ENCODE data around the gene SLC18A2. TPM values are rescaled to one million over a fixed set of nuclear protein-coding genes. Genes with fewer than 3 reads are reported as not detected.

Gene SLC18A2
- total RNA-seq, 1 donor from 2014 or later = 0.88 TPM

- Histone ChIP-seq H3K79me2 (ENCODE audit: low read depth) (no peaks in the 10 kb centered on the region), H3K9ac (no peak overlapping the region), H3K9me3 (ENCODE audit: low read depth) (no peaks in the 10 kb centered on the region), H3K27me3 (no peaks in the 10 kb centered on the region), H3F3A (ENCODE audit: low read depth) (peaks cover 4% of the 10 kb centered on the region), H4K20me1 (ENCODE audit: low read depth) (no peaks in the 10 kb centered on the region), H3K4me1 (peaks cover 19% of the 10 kb centered on the region), H3K36me3 (no peaks in the 10 kb centered on the region), H3K27ac (no peak overlapping the region), H3K4me3 (no peak overlapping the region), H3K4me2 (no peak overlapping the region), H2AFZ (replicated peaks) (no peak overlapping the region)
- TF ChIP-seq EZH2 (IDR thresholded peaks at IDR 0.05) (no peak), EZH2phosphoT487 (IDR thresholded peaks at IDR 0.05) (no peak), CTCF (IDR thresholded peaks at IDR 0.05) (no peak)
- no peak for DNase-seq (ENCODE audit: low spot score)
- no peaks in the 10 kb centered on the region for H3K9me3 Mint-ChIP-seq
- H3K36me3 Mint-ChIP-seq = no peaks in the 10 kb centered on the region
- H3K27me3 Mint-ChIP-seq (ENCODE audit: insufficient read depth, low read depth) = peaks cover 5% of the 10 kb centered on the region
- no peak overlapping the region for H3K27ac Mint-ChIP-seq
- H3K4me1 Mint-ChIP-seq = peaks cover 37% of the 10 kb centered on the region
- no peak overlapping the region for H3K4me3 Mint-ChIP-seq
These were observed 20.6 kb downstream of the SLC18A2 start for GRCh38 chr10:117261501-117261900.

DNA sequence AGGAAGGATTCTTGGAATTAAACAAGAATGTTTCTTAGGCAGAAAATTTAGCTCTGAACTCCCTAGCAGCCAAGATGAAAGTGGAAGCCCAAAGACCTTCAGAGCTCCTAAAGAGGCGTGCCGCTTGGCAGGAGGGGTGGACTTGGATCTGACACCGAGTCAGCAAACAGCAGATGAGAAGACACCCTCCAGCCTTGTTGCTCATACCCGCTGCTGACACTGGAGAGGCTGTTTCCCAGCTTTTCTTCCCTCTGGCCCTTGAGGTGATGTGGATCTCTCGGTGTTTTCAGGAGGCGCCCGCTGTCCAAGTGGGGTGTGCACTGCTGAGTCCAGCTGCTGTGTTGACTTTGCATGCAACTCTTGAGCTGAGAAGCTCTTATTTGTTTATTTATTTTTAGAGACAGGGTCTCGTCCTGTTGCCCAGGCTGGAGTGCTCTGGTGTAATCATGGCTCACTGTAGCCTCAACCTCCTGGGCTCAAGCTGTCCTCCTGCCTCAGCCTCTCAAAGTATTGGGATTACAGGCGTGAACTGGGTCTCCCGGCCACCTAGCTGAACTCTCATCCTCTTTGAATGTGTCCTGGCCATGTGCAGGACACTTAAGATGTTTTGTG is 21.5 kb downstream of the SLC18A2 start:
- H3K9me3 ChIP-seq (ENCODE audit: low read depth) = no peaks in the 10 kb centered on the region
- peaks cover 4% of the 10 kb centered on the region for H3F3A ChIP-seq (ENCODE audit: low read depth)
- no peaks in the 10 kb centered on the region for H3K9me3 Mint-ChIP-seq
- no peak overlapping the region for H3K27ac ChIP-seq
- peaks cover 19% of the 10 kb centered on the region for H3K4me1 ChIP-seq
- H3K36me3 ChIP-seq = no peaks in the 10 kb centered on the region
- no peak overlapping the region for H3K9ac ChIP-seq
- H3K36me3 Mint-ChIP-seq = no peaks in the 10 kb centered on the region
- H3K27me3 Mint-ChIP-seq (ENCODE audit: insufficient read depth, low read depth) = peaks cover 2% of the 10 kb centered on the region
- H3K4me1 Mint-ChIP-seq = peaks cover 33% of the 10 kb centered on the region
- no peaks in the 10 kb centered on the region for H3K27me3 ChIP-seq
- no peak overlapping the region for H3K4me3 Mint-ChIP-seq
- no peak for TF ChIP-seq EZH2 (IDR thresholded peaks at IDR 0.05)
- TF ChIP-seq CTCF (IDR thresholded peaks at IDR 0.05) = no peak
- no peak for TF ChIP-seq EZH2phosphoT487 (IDR thresholded peaks at IDR 0.05)
- H4K20me1 ChIP-seq (ENCODE audit: low read depth) = no peaks in the 10 kb centered on the region
- no peak overlapping the region for H3K4me3 ChIP-seq
- H3K27ac Mint-ChIP-seq = peak overlapping the region; percentile 38
- no peak overlapping the region for H3K4me2 ChIP-seq
- no peaks in the 10 kb centered on the region for H3K79me2 ChIP-seq (ENCODE audit: low read depth)
- H2AFZ ChIP-seq (replicated peaks) = no peak overlapping the region
- no peak for DNase-seq (ENCODE audit: low spot score)

- H3K79me2 ChIP-seq (ENCODE audit: low read depth) = no peaks in the 10 kb centered on the region
- H3K9me3 ChIP-seq (ENCODE audit: low read depth) = no peaks in the 10 kb centered on the region
- H3K9me3 Mint-ChIP-seq = no peaks in the 10 kb centered on the region
- H3K27me3 ChIP-seq = no peaks in the 10 kb centered on the region
- peaks cover 4% of the 10 kb centered on the region for H3F3A ChIP-seq (ENCODE audit: low read depth)
- H3K36me3 ChIP-seq = no peaks in the 10 kb centered on the region
- H3K27ac Mint-ChIP-seq = no peak overlapping the region
- H2AFZ ChIP-seq (replicated peaks) = no peak overlapping the region
- no peak overlapping the region for H3K9ac ChIP-seq
- H3K4me3 ChIP-seq = no peak overlapping the region
- H3K4me3 Mint-ChIP-seq = no peak overlapping the region
- no peak for DNase-seq (ENCODE audit: low spot score)
- peaks cover 2% of the 10 kb centered on the region for H3K27me3 Mint-ChIP-seq (ENCODE audit: insufficient read depth, low read depth)
- no peaks in the 10 kb centered on the region for H3K36me3 Mint-ChIP-seq
- peaks cover 28% of the 10 kb centered on the region for H3K4me1 Mint-ChIP-seq
- no peaks in the 10 kb centered on the region for H4K20me1 ChIP-seq (ENCODE audit: low read depth)
- TF ChIP-seq EZH2 (IDR thresholded peaks at IDR 0.05) = no peak
- TF ChIP-seq EZH2phosphoT487 (IDR thresholded peaks at IDR 0.05) = no peak
- no peak for TF ChIP-seq CTCF (IDR thresholded peaks at IDR 0.05)
- H3K27ac ChIP-seq = no peak overlapping the region
- no peak overlapping the region for H3K4me2 ChIP-seq
- peaks cover 16% of the 10 kb centered on the region for H3K4me1 ChIP-seq
These were observed 22.0 kb downstream of the SLC18A2 start for GRCh38 chr10:117262903-117263293.
